ENCODE results near the gene FLT3LG.

Gene FLT3LG

GRCh38 chr19:49428547-49429451, 45.2 kb upstream of the FLT3LG start:
- no peak for TF ChIP-seq CTCF (IDR thresholded peaks at IDR 0.05)
- no peaks in the 10 kb centered on the region for H3K36me3 ChIP-seq
- peaks cover 100% of the 10 kb centered on the region for H3K27me3 ChIP-seq
- no peaks in the 10 kb centered on the region for H3K9me3 ChIP-seq
- no peak overlapping the region for H3K27ac ChIP-seq
- no peak overlapping the region for H3K4me3 ChIP-seq (ENCODE audit: low read depth in 1 of 2, low read length in 1 of 2)
- H3K4me1 ChIP-seq (ENCODE audit: control insufficient read depth in 1 of 2, insufficient read depth in 1 of 2, low read depth in 1 of 2, low read length in 1 of 2): no peaks in the 10 kb centered on the region

- Histone ChIP-seq H3K27me3 (peaks cover 100% of the 10 kb centered on the region), H3K36me3 (no peaks in the 10 kb centered on the region), H3K4me3 (ENCODE audit: low read depth in 1 of 2, low read length in 1 of 2) (no peak overlapping the region), H3K4me1 (ENCODE audit: control insufficient read depth in 1 of 2, insufficient read depth in 1 of 2, low read depth in 1 of 2, low read length in 1 of 2) (no peaks in the 10 kb centered on the region), H3K9me3 (no peaks in the 10 kb centered on the region), H3K27ac (no peak overlapping the region)
- TF ChIP-seq CTCF (IDR thresholded peaks at IDR 0.05): no peak
These were observed 43.8 kb upstream of the FLT3LG start for GRCh38 chr19:49430172-49430677.

GRCh38 chr19:49430678-49431329, 43.2 kb upstream of the FLT3LG start:
- Histone ChIP-seq H3K4me1 (ENCODE audit: control insufficient read depth in 1 of 2, insufficient read depth in 1 of 2, low read depth in 1 of 2, low read length in 1 of 2) (no peaks in the 10 kb centered on the region), H3K27me3 (peaks cover 100% of the 10 kb centered on the region), H3K9me3 (no peaks in the 10 kb centered on the region), H3K4me3 (ENCODE audit: low read depth in 1 of 2, low read length in 1 of 2) (no peak overlapping the region), H3K27ac (no peak overlapping the region), H3K36me3 (no peaks in the 10 kb centered on the region)
- TF ChIP-seq CTCF (IDR thresholded peaks at IDR 0.05): no peak

GRCh38 chr19:49431330-49431749, 42.7 kb upstream of the FLT3LG start:
- no peaks in the 10 kb centered on the region for H3K9me3 ChIP-seq

More at GRCh38 chr19:49431330-49431749, 42.7 kb upstream of the FLT3LG start:
- no peak for TF ChIP-seq CTCF (IDR thresholded peaks at IDR 0.05)
- Histone ChIP-seq H3K4me1 (ENCODE audit: control insufficient read depth in 1 of 2, insufficient read depth in 1 of 2, low read depth in 1 of 2, low read length in 1 of 2) (no peaks in the 10 kb centered on the region), H3K4me3 (ENCODE audit: low read depth in 1 of 2, low read length in 1 of 2) (no peak overlapping the region), H3K27me3 (peaks cover 100% of the 10 kb centered on the region), H3K36me3 (no peaks in the 10 kb centered on the region), H3K27ac (no peak overlapping the region)
